ENCODE data around the gene FBLN2.
"Not testable (repeated sequence)": the region's sequence is repeated elsewhere in the genome, so short reads cannot be mapped to it uniquely, and the experiment has no call there.

FBLN2 gene

DNA sequence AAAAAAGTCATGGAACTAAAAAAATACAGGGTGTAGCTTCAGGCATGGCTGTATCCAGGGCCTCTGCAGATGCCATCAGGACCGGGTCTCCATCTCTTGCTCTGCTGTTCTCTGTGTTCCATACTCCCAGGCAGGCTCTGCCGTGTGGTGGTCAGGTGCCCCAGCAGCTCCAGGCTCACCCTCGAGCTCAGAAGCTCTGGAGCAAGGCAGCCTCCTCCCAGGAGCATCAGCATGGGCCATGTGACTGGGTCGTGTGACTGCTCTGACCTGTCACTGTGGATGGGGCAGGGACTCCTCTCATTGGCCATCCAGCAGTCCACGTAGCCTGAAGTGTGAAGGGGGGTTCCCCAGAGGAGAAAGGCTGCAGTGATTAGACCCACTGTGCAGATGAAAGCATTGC lies 8.5 kb downstream of the FBLN2 start:
- no peak for TF ChIP-seq CTCF (IDR thresholded peaks at IDR 0.05)
- TF ChIP-seq ZFX (IDR thresholded peaks at IDR 0.05; ENCODE audit: borderline replicate concordance): no peak
- no peak overlapping the region for H3K27ac ChIP-seq

DNA sequence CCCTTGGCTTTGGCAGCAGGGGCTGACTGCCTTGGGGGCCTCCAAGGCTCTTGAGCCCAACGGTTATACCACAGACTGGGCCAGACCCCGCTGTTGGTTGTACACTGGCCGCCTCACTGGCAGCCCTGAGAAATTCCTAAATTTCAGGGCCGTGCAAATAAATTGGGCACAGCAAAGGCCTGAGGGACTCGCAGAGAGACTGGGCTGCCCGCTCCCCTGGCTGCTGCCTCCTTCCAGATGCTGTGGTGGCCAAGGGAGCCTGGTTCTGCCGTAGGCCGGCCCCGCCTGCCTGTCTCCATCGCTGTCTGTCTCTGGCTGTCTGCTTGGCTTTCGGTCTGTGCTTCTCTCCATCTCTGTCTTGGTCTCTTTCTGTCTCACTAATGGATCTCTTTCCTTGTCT lies 9.0 kb downstream of the FBLN2 start:
- TF ChIP-seq CTCF (IDR thresholded peaks at IDR 0.05) (no peak), ZFX (IDR thresholded peaks at IDR 0.05; ENCODE audit: borderline replicate concordance) (no peak)
- no peak overlapping the region for H3K27ac ChIP-seq

DNA sequence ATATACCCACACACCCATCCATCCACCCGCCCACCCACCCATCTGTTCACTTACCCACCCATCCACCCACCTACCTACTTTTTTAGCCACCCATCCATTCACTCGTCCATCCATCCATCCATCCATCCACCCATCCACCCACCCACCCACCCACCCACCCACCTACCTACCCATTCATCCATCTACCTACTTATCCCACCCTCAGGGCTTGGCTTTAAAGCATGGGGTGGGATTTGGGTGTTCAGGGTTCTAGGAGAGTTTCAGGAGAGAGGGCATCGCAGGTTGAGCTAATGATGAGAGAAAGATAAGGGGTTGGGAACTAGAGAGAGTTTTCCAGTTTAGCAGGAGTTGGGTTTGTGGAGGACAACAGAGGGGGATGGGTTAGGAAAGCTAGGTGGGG lies 9.7 kb downstream of the FBLN2 start:
- TF ChIP-seq CTCF (IDR thresholded peaks at IDR 0.05): no peak
- no peak for TF ChIP-seq ZFX (IDR thresholded peaks at IDR 0.05; ENCODE audit: borderline replicate concordance)
- H3K27ac ChIP-seq: no peak overlapping the region

DNA sequence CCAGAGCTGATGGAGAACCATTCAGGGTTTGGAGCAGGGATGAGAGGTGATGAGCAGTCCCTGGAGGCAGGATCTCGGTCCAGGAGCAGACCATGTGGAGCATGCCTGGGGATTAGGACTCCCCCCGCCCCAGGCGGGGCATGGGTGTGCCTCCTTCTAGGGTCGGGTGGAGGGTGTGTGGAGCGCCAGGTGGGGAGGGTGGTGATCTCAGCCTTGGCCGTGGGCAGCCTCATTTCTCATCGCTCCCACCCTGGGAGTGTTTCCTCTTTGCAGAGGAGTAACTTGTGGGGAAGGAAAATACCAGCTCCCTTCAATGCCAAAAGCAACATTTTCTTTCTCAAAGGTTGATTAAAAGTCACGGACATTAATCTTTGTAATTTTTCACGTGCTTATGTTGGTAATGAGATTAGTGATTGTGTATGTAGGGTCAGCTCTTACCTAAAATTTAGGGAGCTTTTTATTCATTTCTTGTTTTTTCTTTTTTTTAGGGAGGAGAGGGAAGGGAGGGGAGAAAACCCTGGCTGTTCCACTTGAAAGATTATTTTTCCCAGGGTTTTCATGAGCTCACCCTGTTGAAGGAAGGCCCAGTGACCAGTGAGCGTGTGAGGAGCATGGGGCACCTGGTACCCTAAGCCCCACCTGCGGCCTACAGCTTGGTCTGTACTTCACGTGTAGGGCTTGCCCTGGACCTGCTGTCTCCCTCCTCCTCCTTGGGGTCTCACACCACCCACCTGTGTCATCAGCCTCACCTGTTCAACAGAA lies 11.0 kb downstream of the FBLN2 start:
- no peak for TF ChIP-seq CTCF (IDR thresholded peaks at IDR 0.05)
- no peak for TF ChIP-seq ZFX (IDR thresholded peaks at IDR 0.05; ENCODE audit: borderline replicate concordance)
- H3K27ac ChIP-seq: no peak overlapping the region

GRCh38 chr3:13561376-13561775 lies 12.5 kb downstream of the FBLN2 start:
- H3K27ac ChIP-seq: no peak overlapping the region
- TF ChIP-seq CTCF (IDR thresholded peaks at IDR 0.05): no peak
- no peak for TF ChIP-seq ZFX (IDR thresholded peaks at IDR 0.05; ENCODE audit: borderline replicate concordance)

- no peak for TF ChIP-seq CTCF (IDR thresholded peaks at IDR 0.05)
- no peak for TF ChIP-seq ZFX (IDR thresholded peaks at IDR 0.05; ENCODE audit: borderline replicate concordance)
- no peak overlapping the region for H3K27ac ChIP-seq
Observed at GRCh38 chr3:13561967-13562366, 13.0 kb downstream of the FBLN2 start.

DNA sequence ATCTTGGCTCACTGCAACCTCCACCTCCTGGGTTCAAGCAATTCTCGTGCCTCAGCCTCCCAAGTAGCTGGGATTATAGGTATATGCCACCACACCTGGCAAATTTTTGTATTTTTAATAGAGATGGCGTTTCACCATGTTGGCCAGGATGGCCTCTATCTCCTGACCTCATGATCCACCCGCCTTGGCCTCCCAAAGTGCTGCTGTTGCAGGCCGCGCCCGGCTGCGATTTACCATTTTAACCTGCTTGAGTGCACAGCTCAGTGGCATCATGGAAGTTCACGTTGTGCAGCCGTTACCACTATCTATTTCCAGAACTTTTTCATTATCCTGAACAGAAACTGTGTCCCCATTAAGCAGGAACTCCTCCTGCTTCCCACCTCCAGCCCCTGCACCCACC lies 13.5 kb downstream of the FBLN2 start:
- H3K27ac ChIP-seq: not testable (repeated sequence)

GRCh38 chr3:13563321-13563720 lies 14.4 kb downstream of the FBLN2 start:
- TF ChIP-seq CTCF (IDR thresholded peaks at IDR 0.05) (no peak), ZFX (IDR thresholded peaks at IDR 0.05; ENCODE audit: borderline replicate concordance) (no peak)

More at GRCh38 chr3:13563321-13563720, 14.4 kb downstream of the FBLN2 start:
- no peak overlapping the region for H3K27ac ChIP-seq

All from 22Rv1 (cell line).